Right lobe of liver (tissue), 6 donors: ENCODE data around the gene LPIN3. TPM values are rescaled to one million over a fixed set of nuclear protein-coding genes. Genes with fewer than 3 reads are reported as not detected.

Source experiments
- ATAC-seq, 4 donors: fragments of 200-7000 bp; cut with Tn5 transposase; one replicate each; pipeline ENCODE4 v1.9.1; 2020; ENCODE audit warnings: mild to moderate bottlenecking in 4 of 4, moderate library complexity in 4 of 4
- DNase-seq, 3 donors: peaks; one replicate each; pipeline ENCODE4 v3.0.0-alpha.2; 2020
- H3K27ac ChIP-seq, 3 donors: fragments of 200-600 bp; one replicate each; pipeline ENCODE4 v1.8.0; 2022
- H3K27me3 ChIP-seq, 2 donors: fragments of 200-600 bp; one replicate each; pipeline ENCODE4 v1.8.0; 2022
- H3K36me3 ChIP-seq, 4 donors: fragments of 200-600 bp; sonication (generic) in 1 of 4; one replicate each; pipeline versions ENCODE4 v1.5.1 to v1.8.0; 2017 to 2022; ENCODE audit warnings: control low read depth in 1 of 4
- H3K4me1 ChIP-seq, 4 donors: fragments of 200-600 bp; sonication (generic) in 1 of 4; one replicate each; pipeline versions ENCODE4 v1.5.1 to v1.8.0; 2017 to 2022; ENCODE audit warnings: control low read depth in 1 of 4
- H3K4me3 ChIP-seq, 3 donors: fragments of 200-600 bp; one replicate each; pipeline ENCODE4 v1.8.0; 2022
- H3K9me3 ChIP-seq, 4 donors: fragments of 200-600 bp; sonication (generic) in 1 of 4; one replicate each; pipeline versions ENCODE4 v1.5.1 to v1.8.0; 2017 to 2022; ENCODE audit warnings: control low read depth in 1 of 4
- CTCF ChIP-seq, 4 donors: fragments of 200-600 bp in 3 of 4; fragments of 450-650 bp in 1 of 4; IDR thresholded peaks; one replicate each; pipeline versions ENCODE4 v1.5.1 to v1.8.0; 2016 to 2022; ENCODE audit warnings: antibody characterized with exemption in 4 of 4, mild to moderate bottlenecking in 2 of 4
- POLR2A ChIP-seq: fragments of 450-650 bp; IDR thresholded peaks from one replicate; pipeline ENCODE4 v1.6.1; 2017; ENCODE audit warnings: antibody characterized with exemption, mild to moderate bottlenecking
- WGBS: methylation state at CpG from one replicate; pipeline ENCODE4 v1.1.6; 2018; ENCODE audit warnings: low coverage, low lambda C conversion rate; ENCODE audit not compliant: insufficient coverage; ENCODE audit errors: missing lambda C conversion rate; 5-methylcytosine and 5-hydroxymethylcytosine counted together
- intact Hi-C, 2 donors: fragments of 100-400 bp; cut with DNase I; formaldehyde crosslinking; loops; one replicate each; pipeline versions ENCODE4 v1.11.2 to v1.14.1; 2022
- total RNA-seq, 6 experiments: library from RNA; depleted of rRNA in 2 of 6; stranded (reverse); fragments of >200 nt in 2 of 6; fragmentation: NEBNext Ultra II Directional in 3 of 6; extraction: Animal tissue kit (Norgen Biotek cat#: 25700) in 3 of 6; gene quantifications; one replicate each; pipeline versions ENCODE4 v1.1.0 to v1.2.4, GENCODE V29; 2016 to 2023
- donor health status: DM: no; HTN: yes; CAD: no.
- donor health status: DM: no; HTN: no; CAD: no.
- donor health status: DM: no; HTN: no; CAD: no.
- donor health status: DM: no; HTN: yes; CAD: no.
- donor health status: DM: no; HTN: yes; CAD: no.

Gene LPIN3
- total RNA-seq, 6 experiments from 2014 or later: 8.4 to 44.7 (median 23.4) TPM

GRCh38 chr20:41392871-41393704 is 52.5 kb downstream of the LPIN3 start:
- intact Hi-C loops: no loop called here
- Histone ChIP-seq H3K4me1 (peaks cover 0 to 5% (median 0%) of the 10 kb centered on the region in 4 donors), H3K27ac (no peak overlapping the region), H3K36me3 (no peaks in the 10 kb centered on the region), H3K27me3 (no peaks in the 10 kb centered on the region), H3K9me3 (no peaks in the 10 kb centered on the region), H3K4me3 (no peak overlapping the region)
- WGBS: 43% methylated on average over 4 of the region's 12 CpGs
- ATAC-seq: peak; percentile 53 to 91 (median 62)
- peak; percentile 29 to 80 (median 73) for DNase-seq
- TF ChIP-seq CTCF (IDR thresholded peaks at IDR 0.05) (no peak), POLR2A (no peak)

DNA sequence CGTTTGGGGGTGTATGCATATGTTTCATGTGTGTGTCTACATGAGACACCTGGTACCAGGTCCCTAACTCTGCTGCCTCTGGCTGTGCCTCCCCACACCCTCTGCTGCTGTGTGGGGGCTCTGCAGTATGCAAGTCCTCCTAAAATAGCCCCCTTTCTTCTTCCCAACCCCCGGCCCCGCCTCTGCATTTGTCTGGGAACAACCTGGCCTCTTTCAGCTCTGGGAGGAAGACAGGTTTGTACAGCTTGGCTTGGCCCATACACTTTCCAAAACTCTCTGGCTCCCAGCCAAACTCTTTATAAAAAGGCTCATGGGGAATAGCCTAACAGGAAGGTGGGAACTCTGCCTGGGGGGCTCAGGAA is 53.1 kb downstream of the LPIN3 start:
- TF ChIP-seq POLR2A (no peak), CTCF (IDR thresholded peaks at IDR 0.05) (no peak)

GRCh38 chr20:41394081-41394480 is 53.5 kb downstream of the LPIN3 start:
- intact Hi-C loops: no loop called here
- H3K27me3 ChIP-seq: no peaks in the 10 kb centered on the region
- no CpG with 5 or more reads among the region's 2 CpGs for whole genome bisulfite sequencing
- H3K36me3 ChIP-seq: no peaks in the 10 kb centered on the region
- H3K4me3 ChIP-seq: no peak overlapping the region
- peaks cover 0 to 5% (median 0%) of the 10 kb centered on the region in 4 donors for H3K4me1 ChIP-seq
- ATAC-seq: no peak
- DNase-seq: no peak
- no peaks in the 10 kb centered on the region for H3K9me3 ChIP-seq
- TF ChIP-seq POLR2A: no peak
- no peak for TF ChIP-seq CTCF (IDR thresholded peaks at IDR 0.05)
- no peak overlapping the region for H3K27ac ChIP-seq

More for the DNA sequence above, 53.1 kb downstream of the LPIN3 start:
- ATAC-seq: no peak
- Histone ChIP-seq H3K9me3 (no peaks in the 10 kb centered on the region), H3K4me3 (no peak overlapping the region), H3K27me3 (no peaks in the 10 kb centered on the region), H3K4me1 (peaks cover 0 to 5% (median 0%) of the 10 kb centered on the region in 4 donors), H3K27ac (no peak overlapping the region), H3K36me3 (no peaks in the 10 kb centered on the region)
- DNase-seq: no peak
- intact Hi-C loops: no loop called here
- WGBS: 76% methylated on average over 3 of the region's 3 CpGs

- Histone ChIP-seq H3K4me1 (peaks cover 0 to 5% (median 0%) of the 10 kb centered on the region in 4 donors), H3K4me3 (no peak overlapping the region), H3K27me3 (no peaks in the 10 kb centered on the region), H3K9me3 (no peaks in the 10 kb centered on the region), H3K27ac (no peak overlapping the region), H3K36me3 (no peaks in the 10 kb centered on the region)
- no peak for TF ChIP-seq CTCF (IDR thresholded peaks at IDR 0.05)
- TF ChIP-seq POLR2A: no peak
- ATAC-seq (no peak), DNase-seq (no peak)
- intact Hi-C loops: no loop called here
- WGBS: 74% methylated on average over 4 of the region's 9 CpGs
These were observed 54.5 kb downstream of the LPIN3 start for GRCh38 chr20:41394931-41395666.
